ENCODE data around the gene TLK2.
"Not testable (repeated sequence)": the region's sequence is repeated elsewhere in the genome, so short reads cannot be mapped to it uniquely, and the experiment has no call there.

Gene TLK2

DNA sequence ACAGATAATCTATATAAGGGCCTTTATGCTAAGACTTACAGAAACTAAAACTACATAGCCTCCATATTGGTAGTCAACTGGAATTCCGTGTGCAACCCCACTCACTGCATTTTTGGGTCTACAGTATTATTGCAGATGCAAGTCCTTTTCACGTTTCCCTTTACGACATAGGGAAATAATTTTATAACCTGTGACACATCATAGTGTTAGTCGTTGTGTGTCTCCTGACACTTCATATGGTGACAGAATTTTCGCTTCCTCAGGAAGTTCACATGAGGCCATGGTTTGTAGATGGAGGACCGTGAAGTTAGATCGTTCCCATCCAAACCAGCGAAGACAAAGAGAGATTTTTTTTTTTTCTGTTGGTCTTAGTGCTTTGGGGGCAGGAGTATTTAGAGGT is 133.1 kb downstream of the TLK2 start:
- no peak overlapping the region for H3K4me3 ChIP-seq (ENCODE audit: low read length)
- no peak for DNase-seq
- peaks cover 6% of the 10 kb centered on the region; the same call in 1 of the 2 replicates for H3K36me3 ChIP-seq (replicated peaks; ENCODE audit: insufficient read depth, low read length)
- H3K4me2 ChIP-seq (ENCODE audit: low read depth, low read length): no peak overlapping the region
- H3K9me3 ChIP-seq (replicated peaks; ENCODE audit: insufficient read depth, low read length): no peaks in the 10 kb centered on the region
- H3K9me2 ChIP-seq (replicated peaks; ENCODE audit: insufficient read depth, low read length): no peaks in the 10 kb centered on the region
- H3K79me2 ChIP-seq (ENCODE audit: low read length): no peaks in the 10 kb centered on the region
- no peak for TF ChIP-seq EZH2 (optimal IDR thresholded peaks at IDR 0.05; ENCODE audit: low read depth, low read length)
- TF ChIP-seq EZH2phosphoT487 (IDR thresholded peaks at IDR 0.05; ENCODE audit: low read length): no peak
- TF ChIP-seq, protein P1, sequence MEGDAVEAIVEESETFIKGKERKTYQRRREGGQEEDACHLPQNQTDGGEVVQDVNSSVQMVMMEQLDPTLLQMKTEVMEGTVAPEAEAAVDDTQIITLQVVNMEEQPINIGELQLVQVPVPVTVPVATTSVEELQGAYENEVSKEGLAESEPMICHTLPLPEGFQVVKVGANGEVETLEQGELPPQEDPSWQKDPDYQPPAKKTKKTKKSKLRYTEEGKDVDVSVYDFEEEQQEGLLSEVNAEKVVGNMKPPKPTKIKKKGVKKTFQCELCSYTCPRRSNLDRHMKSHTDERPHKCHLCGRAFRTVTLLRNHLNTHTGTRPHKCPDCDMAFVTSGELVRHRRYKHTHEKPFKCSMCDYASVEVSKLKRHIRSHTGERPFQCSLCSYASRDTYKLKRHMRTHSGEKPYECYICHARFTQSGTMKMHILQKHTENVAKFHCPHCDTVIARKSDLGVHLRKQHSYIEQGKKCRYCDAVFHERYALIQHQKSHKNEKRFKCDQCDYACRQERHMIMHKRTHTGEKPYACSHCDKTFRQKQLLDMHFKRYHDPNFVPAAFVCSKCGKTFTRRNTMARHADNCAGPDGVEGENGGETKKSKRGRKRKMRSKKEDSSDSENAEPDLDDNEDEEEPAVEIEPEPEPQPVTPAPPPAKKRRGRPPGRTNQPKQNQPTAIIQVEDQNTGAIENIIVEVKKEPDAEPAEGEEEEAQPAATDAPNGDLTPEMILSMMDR (IDR thresholded peaks at IDR 0.05; ENCODE audit: low read length): no peak
- H3F3A ChIP-seq (ENCODE audit: insufficient read depth, low read length): no peaks in the 10 kb centered on the region
- H3K27ac ChIP-seq (ENCODE audit: low read length): no peak overlapping the region
- no peak overlapping the region for H3K9ac ChIP-seq (ENCODE audit: low read length)
- H3K4me1 ChIP-seq (ENCODE audit: low read length): no peaks in the 10 kb centered on the region
- no peak overlapping the region for H2AFZ ChIP-seq (ENCODE audit: low read length)
- no peaks in the 10 kb centered on the region for H4K20me1 ChIP-seq (ENCODE audit: insufficient read depth, low read length)
- H3K27me3 ChIP-seq (replicated peaks; ENCODE audit: insufficient read depth, low read length): no peaks in the 10 kb centered on the region

DNA sequence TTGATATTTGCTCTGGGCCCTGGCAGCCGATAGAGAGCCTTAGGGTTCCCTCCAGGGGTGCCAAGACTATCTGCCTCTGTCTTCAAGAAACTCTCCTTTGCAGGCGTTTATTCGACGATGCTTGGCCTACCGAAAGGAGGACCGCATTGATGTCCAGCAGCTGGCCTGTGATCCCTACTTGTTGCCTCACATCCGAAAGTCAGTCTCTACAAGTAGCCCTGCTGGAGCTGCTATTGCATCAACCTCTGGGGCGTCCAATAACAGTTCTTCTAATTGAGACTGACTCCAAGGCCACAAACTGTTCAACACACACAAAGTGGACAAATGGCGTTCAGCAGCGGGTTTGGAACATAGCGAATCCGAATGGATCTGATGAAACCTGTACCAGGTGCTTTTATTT is 133.7 kb downstream of the TLK2 start:
- H3K4me1 ChIP-seq (ENCODE audit: low read length); H3K9me3 ChIP-seq (replicated peaks; ENCODE audit: insufficient read depth, low read length); H3K9ac ChIP-seq (ENCODE audit: low read length); H3K27me3 ChIP-seq (replicated peaks; ENCODE audit: insufficient read depth, low read length); DNase-seq; H3K79me2 ChIP-seq (ENCODE audit: low read length); H3K4me3 ChIP-seq (ENCODE audit: low read length); H4K20me1 ChIP-seq (ENCODE audit: insufficient read depth, low read length); H3K27ac ChIP-seq (ENCODE audit: low read length); H2AFZ ChIP-seq (ENCODE audit: low read length); H3K4me2 ChIP-seq (ENCODE audit: low read depth, low read length); H3K36me3 ChIP-seq (replicated peaks; ENCODE audit: insufficient read depth, low read length); H3F3A ChIP-seq (ENCODE audit: insufficient read depth, low read length); H3K9me2 ChIP-seq (replicated peaks; ENCODE audit: insufficient read depth, low read length): not testable (repeated sequence)

DNA sequence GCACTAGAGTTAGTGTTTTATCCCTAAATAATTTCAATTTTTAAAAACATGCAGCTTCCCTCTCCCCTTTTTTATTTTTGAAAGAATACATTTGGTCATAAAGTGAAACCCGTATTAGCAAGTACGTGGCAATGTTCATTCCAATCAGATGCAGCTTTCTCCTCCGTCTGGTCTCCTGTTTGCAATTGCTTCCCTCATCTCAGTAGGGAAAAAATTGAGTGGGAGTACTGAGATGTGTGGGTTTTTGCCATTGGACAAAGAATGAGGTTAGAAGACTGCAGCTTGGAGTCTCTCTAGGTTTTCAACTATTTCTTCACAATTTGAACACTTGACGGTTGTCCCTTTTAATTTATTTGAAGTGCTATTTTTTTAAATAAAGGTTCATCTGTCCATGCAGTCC is 134.5 kb downstream of the TLK2 start:
- H3K4me3 ChIP-seq (ENCODE audit: low read length); H3K27me3 ChIP-seq (replicated peaks; ENCODE audit: insufficient read depth, low read length); H3K9me3 ChIP-seq (replicated peaks; ENCODE audit: insufficient read depth, low read length); H3K27ac ChIP-seq (ENCODE audit: low read length); H3K4me2 ChIP-seq (ENCODE audit: low read depth, low read length); H3K9ac ChIP-seq (ENCODE audit: low read length); H3K79me2 ChIP-seq (ENCODE audit: low read length); DNase-seq; H4K20me1 ChIP-seq (ENCODE audit: insufficient read depth, low read length); H2AFZ ChIP-seq (ENCODE audit: low read length); H3K4me1 ChIP-seq (ENCODE audit: low read length); H3K36me3 ChIP-seq (replicated peaks; ENCODE audit: insufficient read depth, low read length); H3F3A ChIP-seq (ENCODE audit: insufficient read depth, low read length); H3K9me2 ChIP-seq (replicated peaks; ENCODE audit: insufficient read depth, low read length): not testable (repeated sequence)

DNA sequence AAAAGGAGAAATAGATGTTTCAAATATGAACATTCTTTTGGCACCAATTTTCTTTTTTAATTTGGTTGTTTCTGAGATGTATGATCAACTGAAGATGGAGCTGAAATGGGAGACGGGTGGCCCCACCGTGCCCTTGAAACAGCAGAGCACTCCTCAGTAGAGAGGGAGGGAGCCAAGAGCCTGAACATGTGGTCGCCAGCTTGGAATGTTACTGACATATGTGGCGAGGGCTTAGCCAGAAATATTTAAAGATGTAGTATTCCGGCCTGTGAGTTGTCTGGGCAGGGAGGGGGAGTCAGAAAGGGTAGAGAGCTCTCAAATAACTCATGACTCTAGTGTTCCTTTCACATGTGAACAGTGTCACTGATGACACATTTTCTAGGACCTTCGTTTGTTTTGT is 135.5 kb downstream of the TLK2 start:
- DNase-seq: no peak
- no peaks in the 10 kb centered on the region for H3K79me2 ChIP-seq (ENCODE audit: low read length)
- no peak for TF ChIP-seq EZH2phosphoT487 (IDR thresholded peaks at IDR 0.05; ENCODE audit: low read length)
- TF ChIP-seq, protein P1 (IDR thresholded peaks at IDR 0.05; ENCODE audit: low read length): no peak
- TF ChIP-seq EZH2 (optimal IDR thresholded peaks at IDR 0.05; ENCODE audit: low read depth, low read length): no peak
- H4K20me1 ChIP-seq (ENCODE audit: insufficient read depth, low read length): no peaks in the 10 kb centered on the region
- H3K9me3 ChIP-seq (replicated peaks; ENCODE audit: insufficient read depth, low read length): no peaks in the 10 kb centered on the region
- H3K27me3 ChIP-seq (replicated peaks; ENCODE audit: insufficient read depth, low read length): no peaks in the 10 kb centered on the region
- no peak overlapping the region for H3K9ac ChIP-seq (ENCODE audit: low read length)
- no peaks in the 10 kb centered on the region for H3K4me1 ChIP-seq (ENCODE audit: low read length)
- H3K4me3 ChIP-seq (ENCODE audit: low read length): no peak overlapping the region
- no peaks in the 10 kb centered on the region; the same call in 1 of the 2 replicates for H3K36me3 ChIP-seq (replicated peaks; ENCODE audit: insufficient read depth, low read length)
- H3K27ac ChIP-seq (ENCODE audit: low read length): no peak overlapping the region
- H3K9me2 ChIP-seq (replicated peaks; ENCODE audit: insufficient read depth, low read length): no peaks in the 10 kb centered on the region
- no peak overlapping the region for H3K4me2 ChIP-seq (ENCODE audit: low read depth, low read length)
- H2AFZ ChIP-seq (ENCODE audit: low read length): no peak overlapping the region
- H3F3A ChIP-seq (ENCODE audit: insufficient read depth, low read length): no peaks in the 10 kb centered on the region
